ENCODE data around the gene ARMH2. TPM values are rescaled to one million over a fixed set of nuclear protein-coding genes. Genes with fewer than 3 reads are reported as not detected.

ARMH2 gene
- total RNA-seq, 1 experiment from 2014 or later: not detected

- no TSS peak for BruUV-seq (replicated peaks)
- POLR2A ChIA-PET: no interaction called here
Measured at GRCh38 chr6:24823185-24823584, 24.5 kb upstream of the ARMH2 start.

GRCh38 chr6:24822696-24823095 is 24.0 kb upstream of the ARMH2 start:
- Histone ChIP-seq H4K20me1 (ENCODE audit: insufficient read depth) (no peaks in the 10 kb centered on the region), H3K4me3 (replicated peaks in 1 of 2; ENCODE audit: low read depth in 1 of 2, low read length in 2 of 2) (no peak overlapping the region), H3K27me3 (ENCODE audit: insufficient read depth, low read length) (no peaks in the 10 kb centered on the region), H3K9ac (ENCODE audit: low read length) (no peak overlapping the region), H3K4me1 (ENCODE audit: control insufficient read depth in 1 of 2, insufficient read depth in 2 of 2, low read length in 2 of 2) (no peaks in the 10 kb centered on the region), H3K9me2 (ENCODE audit: insufficient read depth) (no peaks in the 10 kb centered on the region), H3K27ac (ENCODE audit: low read depth, low read length) (no peak overlapping the region), H3K9me3 (ENCODE audit: control insufficient read depth in 1 of 2, insufficient read depth in 1 of 2, low read depth in 1 of 2, low read length in 2 of 2) (no peaks in the 10 kb centered on the region), H2AFZ (ENCODE audit: low read depth, low read length, poor library complexity, severe bottlenecking) (no peak overlapping the region), H3K79me2 (ENCODE audit: insufficient read depth, low read length) (no peaks in the 10 kb centered on the region), H3K36me3 (ENCODE audit: control insufficient read depth in 1 of 2, insufficient read depth in 2 of 2, low read length in 2 of 2) (no peaks in the 10 kb centered on the region), H3K4me2 (ENCODE audit: low read length) (no peak overlapping the region)
- ChIA-PET RAD21 (ENCODE audit: low non-redundant PET in 1 of 2, low total read pairs in 2 of 2, uncharacterized antibody in 2 of 2, unreplicated experiment in 2 of 2) (no interaction called here), CTCF (no interaction called here), POLR2A (no interaction called here)
- BruUV-seq (replicated peaks): no TSS peak
- intact Hi-C loops (cut with micrococcal nuclease): no loop called here
- ATAC-seq (no peak), DNase-seq (ENCODE audit: low read depth, low spot score) (no peak)
- no peak for TF ChIP-seq EZH2 (IDR thresholded peaks at IDR 0.05)
- TF ChIP-seq, protein P1, sequence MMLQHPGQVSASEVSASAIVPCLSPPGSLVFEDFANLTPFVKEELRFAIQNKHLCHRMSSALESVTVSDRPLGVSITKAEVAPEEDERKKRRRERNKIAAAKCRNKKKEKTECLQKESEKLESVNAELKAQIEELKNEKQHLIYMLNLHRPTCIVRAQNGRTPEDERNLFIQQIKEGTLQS (IDR thresholded peaks at IDR 0.05): no peak
- TF ChIP-seq, protein P2, sequence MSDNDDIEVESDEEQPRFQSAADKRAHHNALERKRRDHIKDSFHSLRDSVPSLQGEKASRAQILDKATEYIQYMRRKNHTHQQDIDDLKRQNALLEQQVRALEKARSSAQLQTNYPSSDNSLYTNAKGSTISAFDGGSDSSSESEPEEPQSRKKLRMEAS (IDR thresholded peaks at IDR 0.05): no peak
- no peak for TF ChIP-seq FOSL1 (IDR thresholded peaks at IDR 0.05; ENCODE audit: low read depth)
- TF ChIP-seq CBX3 (IDR thresholded peaks at IDR 0.05; ENCODE audit: low read depth): no peak
- TF ChIP-seq, protein P3, sequence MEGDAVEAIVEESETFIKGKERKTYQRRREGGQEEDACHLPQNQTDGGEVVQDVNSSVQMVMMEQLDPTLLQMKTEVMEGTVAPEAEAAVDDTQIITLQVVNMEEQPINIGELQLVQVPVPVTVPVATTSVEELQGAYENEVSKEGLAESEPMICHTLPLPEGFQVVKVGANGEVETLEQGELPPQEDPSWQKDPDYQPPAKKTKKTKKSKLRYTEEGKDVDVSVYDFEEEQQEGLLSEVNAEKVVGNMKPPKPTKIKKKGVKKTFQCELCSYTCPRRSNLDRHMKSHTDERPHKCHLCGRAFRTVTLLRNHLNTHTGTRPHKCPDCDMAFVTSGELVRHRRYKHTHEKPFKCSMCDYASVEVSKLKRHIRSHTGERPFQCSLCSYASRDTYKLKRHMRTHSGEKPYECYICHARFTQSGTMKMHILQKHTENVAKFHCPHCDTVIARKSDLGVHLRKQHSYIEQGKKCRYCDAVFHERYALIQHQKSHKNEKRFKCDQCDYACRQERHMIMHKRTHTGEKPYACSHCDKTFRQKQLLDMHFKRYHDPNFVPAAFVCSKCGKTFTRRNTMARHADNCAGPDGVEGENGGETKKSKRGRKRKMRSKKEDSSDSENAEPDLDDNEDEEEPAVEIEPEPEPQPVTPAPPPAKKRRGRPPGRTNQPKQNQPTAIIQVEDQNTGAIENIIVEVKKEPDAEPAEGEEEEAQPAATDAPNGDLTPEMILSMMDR (IDR thresholded peaks at IDR 0.05 in 2 of 3, conservative IDR thresholded peaks at IDR 0.05 in 1 of 3; ENCODE audit: borderline replicate concordance in 1 of 3, insufficient read depth in 1 of 3, low read depth in 2 of 3, low read length in 2 of 3): no peak
- TF ChIP-seq, protein P4, sequence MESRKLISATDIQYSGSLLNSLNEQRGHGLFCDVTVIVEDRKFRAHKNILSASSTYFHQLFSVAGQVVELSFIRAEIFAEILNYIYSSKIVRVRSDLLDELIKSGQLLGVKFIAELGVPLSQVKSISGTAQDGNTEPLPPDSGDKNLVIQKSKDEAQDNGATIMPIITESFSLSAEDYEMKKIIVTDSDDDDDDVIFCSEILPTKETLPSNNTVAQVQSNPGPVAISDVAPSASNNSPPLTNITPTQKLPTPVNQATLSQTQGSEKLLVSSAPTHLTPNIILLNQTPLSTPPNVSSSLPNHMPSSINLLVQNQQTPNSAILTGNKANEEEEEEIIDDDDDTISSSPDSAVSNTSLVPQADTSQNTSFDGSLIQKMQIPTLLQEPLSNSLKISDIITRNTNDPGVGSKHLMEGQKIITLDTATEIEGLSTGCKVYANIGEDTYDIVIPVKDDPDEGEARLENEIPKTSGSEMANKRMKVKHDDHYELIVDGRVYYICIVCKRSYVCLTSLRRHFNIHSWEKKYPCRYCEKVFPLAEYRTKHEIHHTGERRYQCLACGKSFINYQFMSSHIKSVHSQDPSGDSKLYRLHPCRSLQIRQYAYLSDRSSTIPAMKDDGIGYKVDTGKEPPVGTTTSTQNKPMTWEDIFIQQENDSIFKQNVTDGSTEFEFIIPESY (IDR thresholded peaks at IDR 0.05; ENCODE audit: extremely low read depth, insufficient replicate concordance, low read length): no peak

More at GRCh38 chr6:24823185-24823584, 24.5 kb upstream of the ARMH2 start:
- no peak overlapping the region for H2AFZ ChIP-seq (ENCODE audit: low read depth, low read length, poor library complexity, severe bottlenecking)
- H3K36me3 ChIP-seq (ENCODE audit: control insufficient read depth in 1 of 2, insufficient read depth in 2 of 2, low read length in 2 of 2): no peaks in the 10 kb centered on the region
- no peaks in the 10 kb centered on the region for H4K20me1 ChIP-seq (ENCODE audit: insufficient read depth)
- intact Hi-C loops (cut with micrococcal nuclease): no loop called here
- RAD21 ChIA-PET (ENCODE audit: low non-redundant PET in 1 of 2, low total read pairs in 2 of 2, uncharacterized antibody in 2 of 2, unreplicated experiment in 2 of 2): no interaction called here
- no peaks in the 10 kb centered on the region for H3K4me1 ChIP-seq (ENCODE audit: control insufficient read depth in 1 of 2, insufficient read depth in 2 of 2, low read length in 2 of 2)
- DNase-seq (ENCODE audit: low read depth, low spot score): no peak
- H3K27ac ChIP-seq (ENCODE audit: low read depth, low read length): no peak overlapping the region
- no peaks in the 10 kb centered on the region for H3K9me2 ChIP-seq (ENCODE audit: insufficient read depth)
- H3K27me3 ChIP-seq (ENCODE audit: insufficient read depth, low read length): no peaks in the 10 kb centered on the region
- no peak overlapping the region for H3K9ac ChIP-seq (ENCODE audit: low read length)
- H3K79me2 ChIP-seq (ENCODE audit: insufficient read depth, low read length): no peaks in the 10 kb centered on the region
- no peak overlapping the region for H3K4me3 ChIP-seq (replicated peaks in 1 of 2; ENCODE audit: low read depth in 1 of 2, low read length in 2 of 2)
- TF ChIP-seq FOSL1 (IDR thresholded peaks at IDR 0.05; ENCODE audit: low read depth) (no peak), EZH2phosphoT487 (IDR thresholded peaks at IDR 0.05; ENCODE audit: borderline replicate concordance) (no peak), SIN3A (IDR thresholded peaks at IDR 0.05; ENCODE audit: low read depth) (no peak), YY1 (IDR thresholded peaks at IDR 0.05; ENCODE audit: extremely low read depth, insufficient replicate concordance, low read depth, low read length) (no peak), POLR2AphosphoS5 (IDR thresholded peaks at IDR 0.05; ENCODE audit: low read depth, low read length) (no peak), EGR1 (IDR thresholded peaks at IDR 0.05; ENCODE audit: low read depth) (no peak), ELF1 (IDR thresholded peaks at IDR 0.05; ENCODE audit: borderline replicate concordance, low read depth) (no peak), RAD21 (IDR thresholded peaks at IDR 0.05; ENCODE audit: low read depth) (no peak), JUND (IDR thresholded peaks at IDR 0.05) (no peak), ZNF274 (IDR thresholded peaks at IDR 0.05; ENCODE audit: low read depth, low read length) (no peak)
- TF ChIP-seq, protein P3 (IDR thresholded peaks at IDR 0.05 in 2 of 3, conservative IDR thresholded peaks at IDR 0.05 in 1 of 3; ENCODE audit: borderline replicate concordance in 1 of 3, insufficient read depth in 1 of 3, low read depth in 2 of 3, low read length in 2 of 3): no peak
- H3K4me2 ChIP-seq (ENCODE audit: low read length): no peak overlapping the region
- H3K9me3 ChIP-seq (ENCODE audit: control insufficient read depth in 1 of 2, insufficient read depth in 1 of 2, low read depth in 1 of 2, low read length in 2 of 2): no peaks in the 10 kb centered on the region
- CTCF ChIA-PET: interaction anchor here (1.8 kb wide), 1 partner anchor 12 kb away, joined by 3 read pairs; no protein-coding TSS in a partner anchor
- no peak for ATAC-seq

All from HCT116 (cell line).